KBM-7 (cell line): ENCODE results near the gene FAM13B.
"Not testable (repeated sequence)": the region's sequence is repeated elsewhere in the genome, so short reads cannot be mapped to it uniquely, and the experiment has no call there.

Experiments used
- DNase-seq: peaks from one replicate; pipeline ENCODE4 v3.0.0-alpha.2; 2015
- in situ Hi-C: fragments of 300-500 bp; cut with MboI; formaldehyde crosslinking; loops from 2 replicates; pipeline ENCODE4 v1.14.3; 2020; ENCODE audit warnings: low sequenced_read_pairs, low pct_unique_long_range_greater_than_20kb, mixed read lengths

FAM13B gene

GRCh38 chr5:138037907-138038633, 5.2 kb upstream of the FAM13B start:
- in situ Hi-C loops: no loop called here
- no peak for DNase-seq

- in situ Hi-C loops: no loop called here
- DNase-seq: no peak
Measured at GRCh38 chr5:138037271-138037670, 4.4 kb upstream of the FAM13B start.

- peak; percentile 90 for DNase-seq
- in situ Hi-C loops: no loop called here
Measured at GRCh38 chr5:138035605-138036537, 3.0 kb upstream of the FAM13B start.

- in situ Hi-C loops: no loop called here
- DNase-seq: no peak
Measured at GRCh38 chr5:138033907-138034306, 1.0 kb upstream of the FAM13B start.

- in situ Hi-C loops: no loop called here
- DNase-seq: no peak
Measured at GRCh38 chr5:138033386-138033808, 518 bp upstream of the FAM13B start.

DNA sequence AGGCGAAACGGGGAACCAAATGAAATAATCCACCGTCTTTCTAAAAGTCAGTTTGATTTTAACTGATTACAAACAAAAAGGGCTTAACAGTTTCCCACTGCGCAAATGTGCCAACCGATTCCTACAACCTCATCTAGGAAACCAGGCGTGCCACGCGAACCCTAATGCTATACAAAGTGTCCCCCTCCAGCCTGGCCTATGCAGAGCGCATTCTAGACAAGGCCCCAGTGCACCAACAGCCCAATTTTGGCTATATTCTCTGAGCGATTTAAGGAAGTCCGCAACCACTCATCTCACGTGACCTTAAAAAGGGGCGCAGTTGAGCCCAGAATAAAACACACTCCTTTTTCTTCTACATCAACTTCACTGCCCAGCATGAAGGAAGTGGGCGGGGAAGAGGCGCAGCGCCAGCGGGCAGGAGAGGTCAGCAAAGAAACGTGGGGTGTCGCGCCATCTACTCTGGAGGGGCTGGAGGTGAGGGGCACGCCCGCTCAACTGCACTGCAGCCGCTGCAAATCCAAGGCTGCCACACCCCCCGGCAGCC, 779 bp downstream of the FAM13B start:
- in situ Hi-C loops: no loop called here
- DNase-seq: peak; percentile 90

GRCh38 chr5:138029944-138030343, 2.9 kb downstream of the FAM13B start:
- peak; percentile 60 for DNase-seq
- in situ Hi-C loops: no loop called here

GRCh38 chr5:138029501-138029900, 3.4 kb downstream of the FAM13B start:
- in situ Hi-C loops: no loop called here
- no peak for DNase-seq

DNA sequence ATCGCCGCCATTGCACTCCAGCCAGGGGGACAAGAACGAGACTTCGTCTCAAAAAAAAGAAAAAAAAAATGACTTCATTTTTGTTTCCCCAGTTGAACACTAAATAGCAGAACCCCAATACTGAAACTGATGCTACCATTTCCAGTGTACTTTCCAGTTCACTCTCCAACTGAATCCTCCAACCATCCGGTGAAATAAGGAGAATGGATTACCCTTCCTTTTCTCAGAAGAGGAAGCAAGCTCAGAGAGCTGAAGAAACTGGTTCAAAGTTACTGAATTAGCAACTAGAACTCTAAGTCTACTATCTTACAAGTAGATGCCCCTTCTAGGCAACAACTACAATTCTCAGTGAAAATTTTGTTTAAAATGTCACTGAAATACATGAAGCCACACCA, 3.9 kb downstream of the FAM13B start:
- no peak for DNase-seq

DNA sequence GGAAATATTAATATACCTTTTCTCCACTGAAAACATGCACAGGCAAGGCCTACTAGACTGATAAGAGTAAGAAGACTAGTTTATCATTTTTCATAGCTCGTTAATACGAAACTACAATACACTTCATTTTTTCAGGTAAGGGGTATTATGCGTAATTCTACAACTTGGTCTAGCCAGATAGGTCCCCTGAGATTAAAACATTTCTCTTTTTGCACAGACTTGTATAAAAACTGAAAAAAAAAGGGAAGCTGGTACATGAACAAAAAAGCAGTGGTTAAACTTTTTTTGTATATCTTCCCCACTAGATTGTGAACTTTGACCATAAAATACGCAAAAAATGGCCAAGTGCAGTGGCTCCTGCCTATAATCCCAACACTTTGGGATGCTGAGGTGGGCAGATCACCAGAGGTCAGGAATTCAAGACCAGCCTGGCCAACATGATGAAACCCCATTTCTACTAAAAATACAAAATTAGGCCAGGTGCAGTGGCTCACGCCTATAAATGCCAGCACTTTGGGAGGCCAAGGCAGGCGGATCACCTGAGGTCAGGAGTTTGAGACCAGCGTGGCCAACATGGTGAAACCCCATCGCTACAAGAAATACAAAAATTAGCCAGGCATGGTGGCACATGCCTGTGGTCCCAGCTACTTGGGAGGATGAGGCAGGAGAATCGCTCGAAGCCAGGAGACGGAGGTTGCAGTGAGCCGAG, 4.5 kb downstream of the FAM13B start:
- in situ Hi-C loops, DNase-seq: not testable (repeated sequence)

More for the DNA sequence above, 3.9 kb downstream of the FAM13B start:
- in situ Hi-C loops: no loop called here

DNA sequence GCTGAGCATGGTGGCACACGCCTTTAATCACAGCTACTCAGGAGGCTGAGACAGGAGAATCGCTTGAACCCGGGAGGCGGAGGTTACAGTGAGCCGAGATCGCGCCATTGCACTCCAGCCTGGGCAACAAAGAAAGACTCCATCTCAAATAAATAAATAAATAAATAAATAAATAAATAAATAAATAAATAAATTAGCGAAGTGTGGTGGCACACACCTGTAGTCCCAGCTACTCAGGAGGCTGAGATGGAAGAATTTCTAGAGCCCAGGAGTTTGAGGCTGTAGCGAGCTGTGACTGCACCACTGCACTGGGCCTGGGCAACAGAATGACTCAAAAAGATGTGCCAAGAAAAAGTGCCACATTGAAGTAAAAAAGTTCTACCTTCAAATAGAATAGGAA, 6.1 kb downstream of the FAM13B start:
- in situ Hi-C loops, DNase-seq: not testable (repeated sequence)

DNA sequence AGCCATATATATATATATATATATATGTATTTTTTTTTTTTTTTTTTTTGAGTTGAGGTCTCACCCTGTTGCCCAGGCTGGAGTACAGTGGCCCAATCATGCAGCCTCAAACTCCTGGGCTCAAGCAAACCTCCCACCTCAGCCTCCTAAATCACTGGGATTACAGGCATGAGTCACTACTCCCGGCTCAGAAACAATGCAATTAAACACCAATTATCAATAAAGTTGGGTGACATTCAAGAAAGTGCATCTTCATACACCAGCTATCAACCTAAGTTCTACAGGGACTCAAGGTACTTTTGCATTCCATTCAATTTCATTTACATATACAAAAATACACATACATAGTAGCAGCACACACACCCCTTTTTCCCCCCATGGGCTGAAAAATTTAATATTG, 7.6 kb downstream of the FAM13B start:
- in situ Hi-C loops: no loop called here
- no peak for DNase-seq

GRCh38 chr5:138024117-138024516, 8.8 kb downstream of the FAM13B start:
- no peak for DNase-seq
- in situ Hi-C loops: no loop called here

DNA sequence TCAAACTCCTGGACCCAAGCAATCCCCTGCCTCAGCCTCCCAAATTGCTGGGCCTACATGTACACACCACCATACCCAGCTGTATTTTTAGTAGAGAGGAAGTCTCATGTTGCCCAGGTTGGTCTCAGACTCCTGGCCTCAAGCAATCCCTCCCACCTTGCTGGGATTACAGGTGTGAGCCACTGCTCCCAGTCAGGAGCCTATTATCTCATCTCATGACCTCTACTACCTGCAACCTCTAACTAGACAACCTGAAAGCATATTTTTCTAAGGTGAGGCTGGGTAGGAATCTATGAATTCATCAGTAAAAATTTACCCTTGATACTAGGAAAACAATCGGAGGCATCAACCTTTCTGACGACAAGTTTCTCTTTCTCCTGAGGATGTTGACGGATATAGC, 10.0 kb downstream of the FAM13B start:
- DNase-seq: no peak
- in situ Hi-C loops: no loop called here

DNA sequence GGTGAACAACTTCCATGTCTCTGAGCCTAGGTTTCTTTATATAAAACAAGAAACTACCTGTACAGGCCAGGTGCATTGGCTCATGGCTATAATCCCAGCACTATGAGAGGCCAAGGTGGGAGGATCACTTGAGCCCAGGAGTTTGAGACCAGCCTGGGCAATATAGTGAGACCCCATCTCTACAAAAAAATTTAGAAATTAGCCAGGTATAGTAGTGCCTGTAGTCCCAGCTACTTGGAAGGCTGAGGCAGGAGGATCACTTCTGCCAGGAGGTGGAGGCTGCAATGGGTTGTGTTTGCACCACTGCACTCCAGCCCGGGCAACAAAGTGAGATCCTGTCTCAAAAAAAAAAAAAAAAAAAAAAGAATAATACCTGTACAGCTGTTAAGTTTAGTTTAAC, 11.1 kb downstream of the FAM13B start:
- no peak for DNase-seq

DNA sequence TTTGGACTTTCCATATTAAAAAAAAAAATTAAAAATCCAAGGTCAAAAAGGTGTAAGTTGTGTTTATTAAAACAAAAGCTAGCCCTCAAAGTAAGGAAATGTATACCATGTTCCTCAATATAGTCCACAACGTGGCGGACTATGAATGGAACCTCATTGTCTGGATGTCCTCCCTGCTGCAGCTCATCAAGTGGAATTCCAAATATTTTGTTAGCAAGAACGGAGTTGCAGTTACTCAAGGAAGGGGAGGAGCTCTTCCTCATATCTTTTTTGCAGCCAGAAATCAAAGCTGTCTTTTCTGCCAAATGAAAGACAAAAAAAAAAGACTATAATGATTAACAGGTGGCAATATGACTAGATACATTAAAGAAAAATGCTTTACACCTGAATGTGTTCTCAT, 14.0 kb downstream of the FAM13B start:
- in situ Hi-C loops: no loop called here
- no peak for DNase-seq

More for the DNA sequence above, 11.1 kb downstream of the FAM13B start:
- in situ Hi-C loops: no loop called here

- DNase-seq: no peak
- in situ Hi-C loops: no loop called here
Measured at GRCh38 chr5:138015916-138016315, 17.0 kb downstream of the FAM13B start.

DNA sequence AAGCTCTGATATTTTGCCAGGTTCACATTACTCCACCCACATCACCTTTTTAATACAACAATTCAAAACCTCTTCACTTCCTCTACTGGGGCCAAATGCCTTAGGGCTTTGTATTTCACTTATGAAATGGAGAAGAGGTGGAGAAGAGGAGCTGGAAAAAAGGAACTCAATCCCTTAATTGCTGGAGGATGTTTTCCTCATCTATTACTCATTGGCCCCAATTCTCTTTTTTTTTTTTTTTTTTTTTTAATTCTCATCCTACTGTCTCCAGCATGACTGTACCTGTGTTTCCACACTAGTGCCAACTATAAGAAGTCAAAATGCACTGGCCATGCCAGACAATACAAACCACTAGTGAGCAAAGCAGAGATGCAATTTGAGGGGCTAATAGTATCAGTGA, 20.9 kb downstream of the FAM13B start:
- DNase-seq: no peak
- in situ Hi-C loops: no loop called here

DNA sequence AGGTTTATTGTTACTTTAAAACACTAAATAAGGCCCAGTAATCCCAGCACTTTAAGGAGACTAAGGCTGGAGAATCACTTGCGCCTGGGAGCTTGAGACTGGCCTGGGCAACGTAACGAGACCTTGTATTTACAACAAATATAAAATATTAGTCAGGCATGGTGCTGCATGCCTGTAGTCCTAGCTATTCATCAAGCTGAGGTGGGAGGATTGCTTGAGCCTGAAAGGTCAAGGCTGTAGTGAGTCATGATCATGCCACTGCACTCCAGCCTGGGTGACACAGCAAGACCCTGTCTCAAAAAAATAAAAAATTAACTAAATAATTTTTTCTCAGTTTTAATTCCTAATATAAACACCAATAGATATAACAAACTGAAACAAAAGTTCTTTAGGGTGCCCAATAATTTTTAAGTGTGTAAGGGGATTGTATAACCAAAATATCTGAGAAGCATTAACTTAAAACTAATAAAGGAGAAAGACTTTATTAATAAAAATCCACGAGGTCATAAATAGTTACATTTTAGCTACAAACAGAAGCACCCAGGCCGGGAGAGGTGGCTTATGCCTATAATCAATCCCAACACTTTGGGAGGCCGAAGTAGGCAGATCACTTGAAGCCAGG, 32.7 kb downstream of the FAM13B start:
- DNase-seq: no peak
- in situ Hi-C loops: no loop called here
